ENCODE measurements around the gene KMT5C. TPM values are rescaled to one million over a fixed set of nuclear protein-coding genes. Genes with fewer than 3 reads are reported as not detected.

The KMT5C gene
- total and polyA plus RNA-seq, 12 donors: 4.0 to 12.4 (median 6.9) TPM

DNA sequence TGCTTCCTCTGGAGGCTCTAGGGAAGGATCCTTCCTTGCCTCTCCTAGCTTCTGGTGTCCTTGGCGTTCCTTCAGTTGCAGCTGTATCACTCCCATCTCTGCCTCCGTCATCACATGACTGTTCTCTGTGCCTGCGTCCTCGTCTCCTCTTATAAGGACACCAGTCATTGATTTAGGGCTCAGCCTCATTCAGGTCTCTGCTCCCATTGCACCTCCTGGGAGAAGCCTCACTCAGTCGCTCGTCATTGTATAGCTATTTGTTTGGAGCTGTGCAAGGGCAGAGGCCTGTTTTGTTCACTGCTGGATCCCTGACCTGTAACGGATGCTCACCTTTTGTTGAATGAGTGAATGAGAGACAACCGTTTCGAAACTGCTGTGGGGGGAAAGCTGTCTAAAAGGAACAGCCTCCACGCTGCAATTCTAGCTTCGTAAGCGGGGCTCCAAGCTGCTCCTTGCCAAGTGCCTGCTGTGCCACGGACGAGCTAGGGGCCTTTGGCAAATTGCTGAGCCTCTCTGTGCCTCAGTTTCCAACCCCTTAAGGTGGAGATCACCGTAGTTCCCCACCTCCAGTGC, 38.7 kb upstream of the KMT5C start:
- no peaks in the 10 kb centered on the region for H3K27me3 ChIP-seq
- H3K4me3 ChIP-seq: no peak overlapping the region
- intact Hi-C loops (cut with DNase I): loop anchor here in 8 of 10 donors (5.0 to 10.0 kb wide), 4 partner anchors 36 to 114 kb away; partner anchors contain the start of genes TMEM238 (in 8 of the 8), KMT5C (in 3 of the 8) and RPL28 (in 2 of the 8)
- no peak overlapping the region for H3K27ac ChIP-seq
- H3K4me1 ChIP-seq: peaks cover 0 to 9% (median 3%) of the 10 kb centered on the region in 9 donors
- H3K36me3 ChIP-seq: peaks cover 0 to 43% (median 0%) of the 10 kb centered on the region in 9 donors
- DNase-seq (no peak), ATAC-seq (no peak)
- TF ChIP-seq, protein P1, sequence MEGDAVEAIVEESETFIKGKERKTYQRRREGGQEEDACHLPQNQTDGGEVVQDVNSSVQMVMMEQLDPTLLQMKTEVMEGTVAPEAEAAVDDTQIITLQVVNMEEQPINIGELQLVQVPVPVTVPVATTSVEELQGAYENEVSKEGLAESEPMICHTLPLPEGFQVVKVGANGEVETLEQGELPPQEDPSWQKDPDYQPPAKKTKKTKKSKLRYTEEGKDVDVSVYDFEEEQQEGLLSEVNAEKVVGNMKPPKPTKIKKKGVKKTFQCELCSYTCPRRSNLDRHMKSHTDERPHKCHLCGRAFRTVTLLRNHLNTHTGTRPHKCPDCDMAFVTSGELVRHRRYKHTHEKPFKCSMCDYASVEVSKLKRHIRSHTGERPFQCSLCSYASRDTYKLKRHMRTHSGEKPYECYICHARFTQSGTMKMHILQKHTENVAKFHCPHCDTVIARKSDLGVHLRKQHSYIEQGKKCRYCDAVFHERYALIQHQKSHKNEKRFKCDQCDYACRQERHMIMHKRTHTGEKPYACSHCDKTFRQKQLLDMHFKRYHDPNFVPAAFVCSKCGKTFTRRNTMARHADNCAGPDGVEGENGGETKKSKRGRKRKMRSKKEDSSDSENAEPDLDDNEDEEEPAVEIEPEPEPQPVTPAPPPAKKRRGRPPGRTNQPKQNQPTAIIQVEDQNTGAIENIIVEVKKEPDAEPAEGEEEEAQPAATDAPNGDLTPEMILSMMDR (IDR thresholded peaks at IDR 0.05): no peak
- no peaks in the 10 kb centered on the region for H3K9me3 ChIP-seq
- 79 to 81% methylated on average over 15 of the region's 15 CpGs for WGBS, 2 donors

DNA sequence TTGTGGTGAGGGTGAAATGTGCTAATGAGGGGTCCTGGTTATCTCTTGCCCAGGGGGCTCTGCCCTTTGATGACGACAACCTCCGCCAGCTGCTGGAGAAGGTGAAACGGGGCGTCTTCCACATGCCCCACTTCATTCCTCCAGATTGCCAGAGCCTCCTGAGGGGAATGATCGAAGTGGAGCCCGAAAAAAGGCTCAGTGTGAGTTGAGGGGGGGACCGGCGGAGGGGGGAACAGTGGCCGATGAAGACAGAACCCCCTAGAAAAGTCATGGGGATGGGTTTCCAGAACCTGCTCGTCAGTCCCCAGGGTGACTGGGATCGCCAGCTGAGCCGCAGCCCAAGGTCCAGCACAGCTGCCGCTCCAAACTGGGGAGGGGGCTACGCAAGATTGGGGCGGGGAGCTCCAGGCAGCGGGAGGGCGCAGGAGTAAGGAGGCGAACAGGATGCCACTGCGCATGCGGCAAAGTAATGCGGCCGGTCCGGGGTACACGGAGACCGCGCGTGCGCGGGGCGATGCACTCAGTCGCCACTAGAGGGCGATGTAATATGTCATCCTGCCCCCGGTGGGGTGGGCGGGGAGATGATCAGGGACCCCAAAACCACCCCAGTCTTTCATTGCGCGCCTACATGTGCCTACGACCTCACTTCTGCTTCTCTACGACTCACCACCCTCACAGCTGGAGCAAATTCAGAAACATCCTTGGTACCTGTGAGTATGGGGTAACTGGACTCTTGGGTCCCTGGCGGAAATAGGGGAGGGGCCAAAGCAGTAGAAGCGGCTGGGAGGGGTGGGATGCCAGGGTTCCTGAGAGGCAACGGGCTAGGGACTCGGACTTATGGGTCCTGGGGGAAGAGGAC, 38.0 kb upstream of the KMT5C start:
- TF ChIP-seq, protein P1 (IDR thresholded peaks at IDR 0.05): peak; percentile 92 to 99 (median 97)
- peaks cover 0 to 45% (median 0%) of the 10 kb centered on the region in 9 donors for H3K36me3 ChIP-seq
- ATAC-seq (peak; percentile 84 to 92 (median 90)), DNase-seq (peak; percentile 86 to 93)
- H3K27me3 ChIP-seq: no peaks in the 10 kb centered on the region
- WGBS, 2 donors: 15 to 18% methylated on average over 42 of the region's 42 CpGs
- no peaks in the 10 kb centered on the region for H3K9me3 ChIP-seq
- intact Hi-C loops (cut with DNase I): loop anchor here in 9 of 10 donors (2.0 to 10.0 kb wide), 5 partner anchors 36 to 113 kb away; partner anchors contain the start of genes TMEM238 (in 8 of the 9), KMT5C (in 3 of the 9) and RPL28 (in 2 of the 9)
- H3K4me3 ChIP-seq: peak overlapping the region in 8 of 10 donors; percentile 7 to 51 (median 46)
- peak overlapping the region in 1 of 10 donors; percentile 62 for H3K27ac ChIP-seq
- peaks cover 0 to 9% (median 3%) of the 10 kb centered on the region in 9 donors for H3K4me1 ChIP-seq

DNA sequence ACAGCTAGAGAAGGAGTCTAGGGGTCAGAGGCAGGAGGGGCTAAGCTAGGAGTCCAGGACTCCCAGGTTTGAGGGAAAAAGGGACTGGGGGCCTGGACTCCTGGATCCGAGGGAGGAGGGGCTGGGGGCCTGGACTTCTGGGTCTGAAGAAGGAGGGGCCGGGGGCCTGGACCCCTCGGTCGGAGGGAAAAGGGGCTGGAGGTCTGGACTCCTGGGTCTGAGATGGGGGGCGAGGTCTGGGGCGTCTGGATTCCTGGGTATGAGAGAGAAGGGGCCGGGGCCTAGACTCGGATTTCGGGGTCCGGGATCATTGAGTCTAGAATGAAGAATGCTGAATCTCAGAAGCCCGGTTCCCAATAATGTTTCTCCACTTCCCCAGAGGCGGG, 37.4 kb upstream of the KMT5C start:
- H3K36me3 ChIP-seq: peaks cover 0 to 46% (median 0%) of the 10 kb centered on the region in 9 donors
- no peak for DNase-seq
- peak overlapping the region in 1 of 10 donors; percentile 43 for H3K4me3 ChIP-seq
- WGBS, 2 donors: 83 to 86% methylated on average over 12 of the region's 12 CpGs
- no peaks in the 10 kb centered on the region for H3K9me3 ChIP-seq
- H3K4me1 ChIP-seq: peaks cover 0 to 9% (median 3%) of the 10 kb centered on the region in 9 donors
- no peak for ATAC-seq
- no peaks in the 10 kb centered on the region for H3K27me3 ChIP-seq
- TF ChIP-seq, protein P1 (IDR thresholded peaks at IDR 0.05): no peak
- intact Hi-C loops (cut with DNase I): loop anchor here in 9 of 10 donors (2.0 to 10.0 kb wide), 5 partner anchors 35 to 112 kb away; partner anchors contain the start of genes TMEM238 (in 8 of the 9), KMT5C (in 3 of the 9) and RPL28 (in 2 of the 9)
- no peak overlapping the region for H3K27ac ChIP-seq

DNA sequence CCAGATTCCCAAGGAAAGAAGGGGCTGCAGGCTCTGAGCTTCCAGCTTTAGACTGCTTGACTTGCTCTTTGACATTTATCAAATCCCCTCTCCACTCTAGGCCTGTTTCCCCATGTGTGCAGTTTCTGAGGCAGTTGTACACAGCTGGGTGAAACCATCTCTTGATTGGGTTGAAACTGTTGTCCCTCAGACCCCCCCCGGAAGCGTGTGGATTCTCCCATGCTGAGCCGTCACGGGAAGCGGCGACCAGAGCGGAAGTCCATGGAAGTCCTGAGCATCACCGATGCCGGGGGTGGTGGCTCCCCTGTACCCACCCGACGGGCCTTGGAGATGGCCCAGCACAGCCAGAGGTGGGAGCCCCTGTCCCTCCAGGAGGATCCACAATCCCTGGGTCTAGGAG, 36.2 kb upstream of the KMT5C start:
- H3K4me1 ChIP-seq: peaks cover 0 to 9% (median 3%) of the 10 kb centered on the region in 9 donors
- intact Hi-C loops (cut with DNase I): loop anchor here in 9 of 10 donors (2.0 to 10.0 kb wide), 5 partner anchors 34 to 111 kb away; partner anchors contain the start of genes TMEM238 (in 8 of the 9), KMT5C (in 3 of the 9) and RPL28 (in 2 of the 9)
- no peak for DNase-seq
- 91% methylated on average over 11 of the region's 11 CpGs for WGBS, 2 donors
- ATAC-seq: no peak
- no peaks in the 10 kb centered on the region for H3K27me3 ChIP-seq
- H3K9me3 ChIP-seq: no peaks in the 10 kb centered on the region
- peaks cover 0 to 46% (median 0%) of the 10 kb centered on the region in 9 donors for H3K36me3 ChIP-seq
- TF ChIP-seq, protein P1 (IDR thresholded peaks at IDR 0.05): no peak
- H3K4me3 ChIP-seq: no peak overlapping the region
- no peak overlapping the region for H3K27ac ChIP-seq

Data from heart right ventricle (tissue), 16 donors.